Tibial nerve (tissue), 4 donors: Measurements from ENCODE around the gene ZNF791. TPM values are rescaled to one million over a fixed set of nuclear protein-coding genes. Genes with fewer than 3 reads are reported as not detected.
"Not testable (repeated sequence)": the region's sequence is repeated elsewhere in the genome, so short reads cannot be mapped to it uniquely, and the experiment has no call there.

ENCODE experiments used
- DNase-seq, 2 donors: peaks; one replicate each; pipeline ENCODE4 v3.0.0-alpha.2; 2019; ENCODE audit warnings: low spot score in 2 of 2
- H3K27ac ChIP-seq, 4 donors: fragments of 200-600 bp; sonication (generic) in 3 of 4; one replicate each; pipeline ENCODE4 v1.5.1; 2017 to 2019; ENCODE audit warnings: mild to moderate bottlenecking in 1 of 4
- H3K27me3 ChIP-seq, 2 donors: fragments of 200-600 bp; sonication (generic) in 1 of 2; one replicate each; pipeline versions ENCODE4 v1.5.1 to v1.6.0; 2017 to 2019
- H3K36me3 ChIP-seq, 3 donors: fragments of 200-600 bp; sonication (generic); one replicate each; pipeline ENCODE4 v1.5.1; 2018 to 2019
- H3K4me1 ChIP-seq, 4 donors: fragments of 200-600 bp; sonication (generic) in 3 of 4; one replicate each; pipeline ENCODE4 v1.5.1; 2017 to 2019
- H3K4me3 ChIP-seq, 4 donors: fragments of 200-600 bp; sonication (generic) in 3 of 4; one replicate each; pipeline ENCODE4 v1.5.1; 2017 to 2019; ENCODE audit warnings: mild to moderate bottlenecking in 1 of 4, moderate library complexity in 1 of 4
- H3K9me3 ChIP-seq, 4 donors: fragments of 200-600 bp; sonication (generic) in 3 of 4; one replicate each; pipeline ENCODE4 v1.5.1; 2017 to 2019
- EP300 ChIP-seq, 2 donors: sonication (generic); formaldehyde crosslinking; IDR thresholded peaks; one replicate each; pipeline ENCODE4 v1.6.1; 2017; ENCODE audit warnings: antibody characterized with exemption in 2 of 2, mild to moderate bottlenecking in 1 of 2
- POLR2A ChIP-seq, 2 donors: fragments of 450-650 bp; IDR thresholded peaks; one replicate each; pipeline ENCODE4 v1.6.1; 2017; ENCODE audit warnings: antibody characterized with exemption in 2 of 2, mild to moderate bottlenecking in 2 of 2, moderate library complexity in 2 of 2
- WGBS, 2 donors: methylation state at CpG; one replicate each; pipeline ENCODE4 v1.1.5; 2018; 5-methylcytosine and 5-hydroxymethylcytosine counted together
- total RNA-seq, 4 donors: library from RNA; depleted of rRNA; stranded (reverse); fragments of >200 nt; gene quantifications; one replicate each; pipeline ENCODE4 v1.1.0, GENCODE V29; 2016
- TF ChIP-seq, protein P1 (sequence below), 5 experiments: fragments of 200-600 bp in 3 of 5; fragments of 450-650 bp in 2 of 5; sonication (generic) in 3 of 5; IDR thresholded peaks; one replicate each; pipeline ENCODE4 v1.5.1; 2016 to 2019; ENCODE audit warnings: antibody characterized with exemption in 5 of 5, mild to moderate bottlenecking in 3 of 5, moderate library complexity in 2 of 5

Gene ZNF791
- total RNA-seq, 4 donors from 2014 or later = 36.1 to 38.7 (median 37.6) TPM

DNA sequence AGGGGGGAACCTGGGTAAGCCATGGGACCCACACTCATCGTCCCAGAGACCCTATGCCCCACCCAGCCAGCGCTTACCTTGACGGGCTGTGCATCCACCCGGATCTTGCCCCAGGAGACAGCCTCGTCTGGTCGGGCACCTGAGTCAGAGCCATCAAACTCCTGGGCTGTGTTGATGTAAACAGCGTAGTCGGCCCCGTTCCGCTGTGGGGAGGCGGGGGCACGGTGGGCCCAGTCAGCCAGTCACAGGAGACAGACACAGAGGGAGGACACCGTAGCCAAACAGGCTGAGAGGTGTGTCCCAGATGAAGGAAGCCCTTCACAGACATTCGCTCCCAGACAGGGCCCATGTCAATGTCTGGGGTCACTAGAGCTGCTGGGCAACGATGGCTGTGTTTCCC lies 65.2 kb downstream of the ZNF791 start:
- Histone ChIP-seq H3K9me3 (no peaks in the 10 kb centered on the region), H3K36me3 (peaks cover 10 to 87% (median 10%) of the 10 kb centered on the region in 3 donors), H3K27me3 (no peaks in the 10 kb centered on the region), H3K4me1 (peaks cover 0 to 30% (median 2%) of the 10 kb centered on the region in 4 donors), H3K4me3 (no peak overlapping the region), H3K27ac (no peak overlapping the region)
- DNase-seq = no peak
- 88 to 95% methylated on average over 10 to 13 of the region's 15 CpGs for WGBS, 2 donors
- TF ChIP-seq, protein P1, sequence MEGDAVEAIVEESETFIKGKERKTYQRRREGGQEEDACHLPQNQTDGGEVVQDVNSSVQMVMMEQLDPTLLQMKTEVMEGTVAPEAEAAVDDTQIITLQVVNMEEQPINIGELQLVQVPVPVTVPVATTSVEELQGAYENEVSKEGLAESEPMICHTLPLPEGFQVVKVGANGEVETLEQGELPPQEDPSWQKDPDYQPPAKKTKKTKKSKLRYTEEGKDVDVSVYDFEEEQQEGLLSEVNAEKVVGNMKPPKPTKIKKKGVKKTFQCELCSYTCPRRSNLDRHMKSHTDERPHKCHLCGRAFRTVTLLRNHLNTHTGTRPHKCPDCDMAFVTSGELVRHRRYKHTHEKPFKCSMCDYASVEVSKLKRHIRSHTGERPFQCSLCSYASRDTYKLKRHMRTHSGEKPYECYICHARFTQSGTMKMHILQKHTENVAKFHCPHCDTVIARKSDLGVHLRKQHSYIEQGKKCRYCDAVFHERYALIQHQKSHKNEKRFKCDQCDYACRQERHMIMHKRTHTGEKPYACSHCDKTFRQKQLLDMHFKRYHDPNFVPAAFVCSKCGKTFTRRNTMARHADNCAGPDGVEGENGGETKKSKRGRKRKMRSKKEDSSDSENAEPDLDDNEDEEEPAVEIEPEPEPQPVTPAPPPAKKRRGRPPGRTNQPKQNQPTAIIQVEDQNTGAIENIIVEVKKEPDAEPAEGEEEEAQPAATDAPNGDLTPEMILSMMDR (IDR thresholded peaks at IDR 0.05) = no peak
- no peak for TF ChIP-seq EP300 (IDR thresholded peaks at IDR 0.05)
- TF ChIP-seq POLR2A (IDR thresholded peaks at IDR 0.05) = no peak

DNA sequence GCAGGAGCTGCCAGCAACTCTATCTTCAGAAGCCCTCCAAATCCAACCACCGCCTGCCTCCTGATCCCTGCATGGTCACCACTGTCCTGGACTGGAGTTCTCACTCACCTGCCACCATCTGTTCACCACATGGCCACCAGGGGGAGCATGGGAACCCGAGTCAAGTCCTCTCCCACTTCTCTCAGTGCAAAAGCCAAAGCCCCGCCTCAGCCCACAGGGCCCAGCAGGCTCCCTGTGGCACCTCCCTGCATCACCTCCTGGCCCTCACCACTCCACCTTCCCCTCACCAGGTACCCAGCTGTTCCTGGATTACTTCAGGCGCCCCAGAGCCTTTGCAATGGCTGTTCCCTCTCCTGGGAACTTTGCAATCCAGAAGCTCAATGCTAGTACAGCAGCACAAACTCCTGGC lies 65.7 kb downstream of the ZNF791 start:
- peaks cover 0 to 28% (median 2%) of the 10 kb centered on the region in 4 donors for H3K4me1 ChIP-seq
- H3K27me3 ChIP-seq = no peaks in the 10 kb centered on the region
- no peak overlapping the region for H3K4me3 ChIP-seq
- no peak overlapping the region for H3K27ac ChIP-seq
- WGBS, 2 donors = 8 to 27% methylated on average over 4 of the region's 4 CpGs
- TF ChIP-seq, protein P1 (IDR thresholded peaks at IDR 0.05) = peak; percentile 76 to 86 (median 79)
- no peak for TF ChIP-seq EP300 (IDR thresholded peaks at IDR 0.05)
- DNase-seq = peak; percentile 70 to 88
- no peaks in the 10 kb centered on the region for H3K9me3 ChIP-seq
- H3K36me3 ChIP-seq = peaks cover 10 to 86% (median 10%) of the 10 kb centered on the region in 3 donors

GRCh38 chr19:12676928-12677327 lies 66.2 kb downstream of the ZNF791 start:
- Histone ChIP-seq H3K27me3 (no peaks in the 10 kb centered on the region), H3K27ac (no peak overlapping the region), H3K9me3 (no peaks in the 10 kb centered on the region), H3K4me1 (peaks cover 0 to 28% (median 2%) of the 10 kb centered on the region in 4 donors), H3K36me3 (peaks cover 10 to 82% (median 10%) of the 10 kb centered on the region in 3 donors), H3K4me3 (no peak overlapping the region)
- no peak for TF ChIP-seq POLR2A (IDR thresholded peaks at IDR 0.05)
- TF ChIP-seq, protein P1 (IDR thresholded peaks at IDR 0.05) = no peak
- WGBS, 2 donors = 85 to 88% methylated on average over 10 to 11 of the region's 12 CpGs
- no peak for DNase-seq

GRCh38 chr19:12678039-12678438 lies 67.3 kb downstream of the ZNF791 start:
- not testable (repeated sequence) for H3K27ac ChIP-seq, H3K4me3 ChIP-seq, H3K27me3 ChIP-seq, H3K9me3 ChIP-seq, DNase-seq
- peaks cover 10 to 71% (median 10%) of the 10 kb centered on the region in 3 donors for H3K36me3 ChIP-seq
- peaks cover 0 to 32% (median 4%) of the 10 kb centered on the region in 4 donors for H3K4me1 ChIP-seq
- 88 to 93% methylated on average over 5 of the region's 5 CpGs for WGBS, 2 donors

GRCh38 chr19:12680034-12680433 lies 69.3 kb downstream of the ZNF791 start:
- TF ChIP-seq, protein P1 (IDR thresholded peaks at IDR 0.05) = no peak
- TF ChIP-seq EP300 (IDR thresholded peaks at IDR 0.05) = no peak
- TF ChIP-seq POLR2A (IDR thresholded peaks at IDR 0.05) = no peak
- no peaks in the 10 kb centered on the region for H3K9me3 ChIP-seq
- no peaks in the 10 kb centered on the region for H3K27me3 ChIP-seq
- H3K4me1 ChIP-seq = peaks cover 0 to 32% (median 4%) of the 10 kb centered on the region in 4 donors
- no peak for DNase-seq
- peaks cover 5 to 51% (median 7%) of the 10 kb centered on the region in 3 donors for H3K36me3 ChIP-seq
- H3K27ac ChIP-seq = no peak overlapping the region
- H3K4me3 ChIP-seq = no peak overlapping the region
- 91 to 94% methylated on average over 9 of the region's 9 CpGs for WGBS, 2 donors
